IMR-90 (cell line): ENCODE data around the gene HSFX3. TPM values are rescaled to one million over a fixed set of nuclear protein-coding genes. Genes with fewer than 3 reads are reported as not detected.
A peak's percentile ranks its signal among the peaks of the same experiment; 100 is the strongest.

ENCODE experiments used
- ATAC-seq: fragments of 200-7000 bp; cut with Tn5 transposase; 2 replicates; pipeline ENCODE4 v1.9.1; 2020; ENCODE audit warnings: low read depth, mild to moderate bottlenecking, moderate library complexity
- BruUV-seq: library from RNA; stranded (reverse); fragments of 400-500 nt; replicated peaks from 2 replicates; lab custom pipeline; 2021; lab: Mats Ljungman, UMichigan
- CTCF ChIA-PET: fragments of 300-600 bp; formaldehyde crosslinking; extraction: SDS; loops from one replicate; lab custom pipeline; 2021; ENCODE audit warnings: antibody characterized with exemption; lab: Yijun Ruan, JAX
- POLR2A ChIA-PET: fragments of 300-600 bp; sonication (Branson Sonifier 250); formaldehyde crosslinking; loops from one replicate; lab custom pipeline; 2022; ENCODE audit warnings: antibody characterized with exemption; ENCODE audit not compliant: unreplicated experiment; lab: Charles Lee
- DNase-seq: peaks from one replicate; pipeline ENCODE4 v3.0.0; 2013
- H2AFZ ChIP-seq: replicated peaks from 2 replicates; pipeline ENCODE3; 2013; ENCODE audit warnings: low read length, mild to moderate bottlenecking; ENCODE audit not compliant: poor library complexity
- H2AK5ac ChIP-seq: 2 replicates; pipeline ENCODE4 v1.6.1; 2013; ENCODE audit warnings: low read depth, low read length, inconsistent platforms
- H2AK9ac ChIP-seq: replicated peaks from 2 replicates; pipeline ENCODE3; 2013; ENCODE audit warnings: mild to moderate bottlenecking, low read depth, low read length, moderate library complexity; ENCODE audit not compliant: poor library complexity
- H2BK120ac ChIP-seq: 2 replicates; pipeline ENCODE4 v1.6.1; 2013; ENCODE audit warnings: low read depth, low read length, inconsistent platforms
- H2BK15ac ChIP-seq: 3 replicates; pipeline ENCODE4 v1.6.1; 2013; ENCODE audit warnings: low read depth, low read length, inconsistent platforms
- H2BK20ac ChIP-seq: 2 replicates; pipeline ENCODE4 v1.6.1; 2013; ENCODE audit warnings: low read depth, mild to moderate bottlenecking, inconsistent platforms, low read length, moderate library complexity
- H2BK5ac ChIP-seq: 2 replicates; pipeline ENCODE4 v1.6.1; 2013; ENCODE audit warnings: mild to moderate bottlenecking, low read depth, low read length, inconsistent platforms; ENCODE audit not compliant: poor library complexity, severe bottlenecking
- H3K14ac ChIP-seq: replicated peaks from 2 replicates; pipeline ENCODE4 v1.6.1; 2013; ENCODE audit warnings: low read depth, low read length, inconsistent platforms
- H3K18ac ChIP-seq: 2 replicates; pipeline ENCODE4 v1.6.1; 2013; ENCODE audit warnings: low read depth, low read length, control low read depth
- H3K23ac ChIP-seq: 2 replicates; pipeline ENCODE4 v1.6.1; 2013; ENCODE audit warnings: low read depth, low read length, inconsistent platforms
- H3K27ac ChIP-seq: 2 replicates; pipeline ENCODE4 v1.5.1; 2013; ENCODE audit warnings: mild to moderate bottlenecking, control low read depth, low read length; ENCODE audit not compliant: insufficient read depth
- H3K27me3 ChIP-seq: 2 replicates; pipeline ENCODE4 v1.6.1; 2013; ENCODE audit warnings: low read length; ENCODE audit not compliant: control insufficient read depth, insufficient read depth
- H3K36me3 ChIP-seq: 2 replicates; pipeline ENCODE4 v1.6.1; 2013; ENCODE audit warnings: low read length, mixed read lengths; ENCODE audit not compliant: control insufficient read depth, insufficient read depth
- H3K4ac ChIP-seq: 2 replicates; pipeline ENCODE4 v1.6.1; 2013; ENCODE audit warnings: low read depth, low read length, inconsistent platforms
- H3K4me1 ChIP-seq: 2 replicates; pipeline ENCODE4 v1.6.1; 2013; ENCODE audit warnings: low read length, mixed read lengths; ENCODE audit not compliant: control insufficient read depth, insufficient read depth
- H3K4me2 ChIP-seq: 2 replicates; pipeline ENCODE4 v1.6.1; 2013; ENCODE audit warnings: low read depth, mild to moderate bottlenecking, control low read depth, low read length, moderate library complexity
- H3K4me3 ChIP-seq: 2 replicates; pipeline ENCODE4 v1.5.1; 2013; ENCODE audit warnings: low read depth, mild to moderate bottlenecking, control low read depth, low read length, moderate library complexity; ENCODE audit not compliant: insufficient read depth
- H3K56ac ChIP-seq: 2 replicates; pipeline ENCODE4 v1.6.1; 2013; ENCODE audit warnings: low read length, inconsistent platforms; ENCODE audit not compliant: insufficient read depth; ENCODE audit errors: extremely low read depth
- H3K79me1 ChIP-seq, 2 experiments: 2 replicates each; pipeline ENCODE4 v1.6.1; 2013; ENCODE audit warnings: low read length in 2 of 2, inconsistent platforms in 1 of 2, low read depth in 1 of 2
- H3K9ac ChIP-seq: 2 replicates; pipeline ENCODE4 v1.6.1; 2013; ENCODE audit warnings: low read depth, low read length, control low read depth
- H3K9me1 ChIP-seq: 2 replicates; pipeline ENCODE4 v1.6.1; 2013; ENCODE audit warnings: low read length, inconsistent platforms; ENCODE audit not compliant: insufficient read depth
- H3K9me3 ChIP-seq: 2 replicates; pipeline ENCODE4 v1.6.1; 2013; ENCODE audit warnings: low read length; ENCODE audit not compliant: control insufficient read depth, insufficient read depth
- H4K20me1 ChIP-seq: 2 replicates; pipeline ENCODE4 v1.6.1; 2013; ENCODE audit warnings: low read length, inconsistent platforms; ENCODE audit not compliant: insufficient read depth
- H4K5ac ChIP-seq: 2 replicates; pipeline ENCODE4 v1.6.1; 2013; ENCODE audit warnings: mild to moderate bottlenecking, low read depth, low read length, control low read depth
- H4K8ac ChIP-seq, 2 experiments: 2 replicates each; pipeline ENCODE4 v1.6.1; 2013; ENCODE audit warnings: low read depth in 2 of 2, low read length in 2 of 2, control low read depth in 1 of 2, inconsistent platforms in 1 of 2
- H4K91ac ChIP-seq: 2 replicates; pipeline ENCODE4 v1.6.1; 2013; ENCODE audit warnings: low read depth, low read length, inconsistent platforms; ENCODE audit not compliant: insufficient read depth
- BHLHE40 ChIP-seq: fragments of 150-350 bp; IDR thresholded peaks from 2 replicates; pipeline ENCODE4 v1.6.1; 2016; ENCODE audit warnings: mild to moderate bottlenecking, low read depth, low read length
- CEBPB ChIP-seq: IDR thresholded peaks from 2 replicates; pipeline ENCODE4 v1.6.1; 2012; ENCODE audit warnings: low read depth, low read length, improper control_type of control experiment
- CHD1 ChIP-seq: IDR thresholded peaks from 2 replicates; pipeline ENCODE4 v1.6.1; 2012; ENCODE audit warnings: low read depth, low read length, improper control_type of control experiment
- FOS ChIP-seq: fragments of 150-350 bp; IDR thresholded peaks from 2 replicates; pipeline ENCODE4 v1.6.1; 2016; ENCODE audit warnings: low read depth, low read length
- MAFK ChIP-seq: IDR thresholded peaks from 2 replicates; pipeline ENCODE4 v1.6.1; 2012; ENCODE audit warnings: low read depth, low read length, improper control_type of control experiment
- MAZ ChIP-seq: IDR thresholded peaks from 2 replicates; pipeline ENCODE4 v1.6.1; 2012; ENCODE audit warnings: low read depth, mild to moderate bottlenecking, low read length, improper control_type of control experiment, moderate library complexity, borderline replicate concordance
- MXI1 ChIP-seq: IDR thresholded peaks from 2 replicates; pipeline ENCODE4 v1.6.1; 2012; ENCODE audit warnings: low read depth, mild to moderate bottlenecking, low read length, moderate library complexity, borderline replicate concordance
- NFE2L2 ChIP-seq: fragments of 150-350 bp; IDR thresholded peaks from 2 replicates; pipeline ENCODE4 v1.6.1; 2016; ENCODE audit warnings: low read depth, mild to moderate bottlenecking, low read length
- POLR2A ChIP-seq: IDR thresholded peaks from 2 replicates; pipeline ENCODE4 v1.6.1; 2012; ENCODE audit warnings: mild to moderate bottlenecking, low read depth, low read length
- RAD21 ChIP-seq: IDR thresholded peaks from 2 replicates; pipeline ENCODE4 v1.6.1; 2012; ENCODE audit warnings: low read length, improper control_type of control experiment
- RCOR1 ChIP-seq: IDR thresholded peaks from 2 replicates; pipeline ENCODE4 v1.6.1; 2012; ENCODE audit warnings: mild to moderate bottlenecking, low read length, improper control_type of control experiment; ENCODE audit not compliant: insufficient replicate concordance
- RFX5 ChIP-seq: IDR thresholded peaks from 2 replicates; pipeline ENCODE4 v1.8.0; 2012; ENCODE audit warnings: low read depth, mild to moderate bottlenecking, low read length, moderate library complexity
- SMC3 ChIP-seq: fragments of 150-350 bp; IDR thresholded peaks from 2 replicates; pipeline ENCODE4 v1.6.1; 2016; ENCODE audit warnings: low read depth, mild to moderate bottlenecking, antibody characterized with exemption, low read length, moderate library complexity
- WGBS, 2 experiments: methylation state at CpG; one replicate each; pipeline versions ENCODE4 v1.1.5 to v1.1.7; 2013; ENCODE audit warnings: missing lambda C conversion rate in 2 of 2; ENCODE audit not compliant: insufficient read length in 1 of 2; ENCODE audit errors: extremely low coverage in 2 of 2; 5-methylcytosine and 5-hydroxymethylcytosine counted together
- dilution Hi-C: fragments of 300-500 bp; cut with HindIII; formaldehyde crosslinking; loops from one replicate; pipeline ENCODE4 v1.14.3; 2018; ENCODE audit warnings: low sequenced_read_pairs; ENCODE audit not compliant: unreplicated experiment
- in situ Hi-C: fragments of 300-500 bp; cut with MboI; formaldehyde crosslinking; loops from 3 replicates; pipeline ENCODE4 v1.14.3; 2019; ENCODE audit warnings: low sequenced_read_pairs, inconsistent platforms, mixed read lengths
- intact Hi-C: fragments of 100-400 bp; cut with micrococcal nuclease; formaldehyde crosslinking; loops from 2 replicates; pipeline ENCODE4 v1.10.0; 2022
- polyA plus RNA-seq, 3 experiments: library from polyadenylated mRNA; depleted of rRNA; stranded (reverse); fragments of >200 nt; gene quantifications; 2 replicates each; pipeline ENCODE4 v1.2.3, GENCODE V29; 2012; ENCODE audit warnings: low replicate concordance in 1 of 3
- total RNA-seq: library from RNA; depleted of rRNA; stranded (reverse); fragments of >200 nt; gene quantifications from 2 replicates; pipeline ENCODE4 v1.2.3, GENCODE V29; 2012
- TF ChIP-seq, protein P1 (sequence below): conservative IDR thresholded peaks from 2 replicates; pipeline ENCODE4 v1.5.1; 2012; ENCODE audit warnings: mild to moderate bottlenecking, low read depth, low read length, improper control_type of control experiment
- TF ChIP-seq, protein P2 (sequence below): fragments of 150-350 bp; IDR thresholded peaks from 2 replicates; pipeline ENCODE4 v1.6.1; 2016; ENCODE audit warnings: low read depth, mild to moderate bottlenecking, low read length, moderate library complexity, borderline replicate concordance
- TF ChIP-seq, protein P3 (sequence below): fragments of 150-350 bp; IDR thresholded peaks from 2 replicates; pipeline ENCODE4 v1.6.1; 2017; ENCODE audit warnings: mild to moderate bottlenecking, antibody characterized with exemption, low read length, low read depth

The HSFX3 gene
- total and polyA plus RNA-seq, 2 of the 4 experiments (the other 2 are of a cell fraction) = not detected

DNA sequence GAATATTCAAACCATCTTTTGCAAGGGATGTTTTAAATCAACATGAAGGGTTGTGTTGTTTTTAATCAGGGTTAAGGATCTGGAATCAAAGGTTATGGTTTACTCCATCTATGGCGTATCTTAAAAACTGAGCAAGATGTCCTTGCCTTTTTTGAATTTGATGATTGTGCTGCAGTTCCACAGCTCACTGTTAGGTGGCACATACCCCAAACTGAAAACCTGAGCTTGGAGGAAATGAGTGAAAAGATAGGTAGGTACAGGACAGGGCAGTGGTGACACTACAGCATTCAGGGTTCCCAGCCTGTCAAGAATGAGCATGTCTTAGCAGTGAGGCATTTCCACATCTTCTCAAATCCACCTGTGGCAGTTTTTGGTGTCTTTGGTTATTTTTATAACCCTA lies 22.0 kb downstream of the HSFX3 start:
- H2AK5ac ChIP-seq = no peak overlapping the region
- no peak overlapping the region for H3K56ac ChIP-seq
- ChIA-PET POLR2A (no interaction called here), CTCF (no interaction called here)
- H3K18ac ChIP-seq = no peak overlapping the region
- H2BK20ac ChIP-seq = no peak overlapping the region
- H3K9me3 ChIP-seq = no peaks in the 10 kb centered on the region
- no peaks in the 10 kb centered on the region for H3K9me1 ChIP-seq
- no peak overlapping the region for H2AFZ ChIP-seq
- H3K4ac ChIP-seq = no peak overlapping the region
- H3K4me3 ChIP-seq = no peak overlapping the region
- intact Hi-C loops = no loop called here
- no peaks in the 10 kb centered on the region for H3K79me1 ChIP-seq
- H2BK15ac ChIP-seq = no peak overlapping the region
- ATAC-seq = peak; percentile 53
- in situ Hi-C loops = no loop called here
- no peak overlapping the region for H3K14ac ChIP-seq
- no peak overlapping the region for H4K5ac ChIP-seq
- DNase-seq = peak; percentile 28
- no peak overlapping the region for H3K27ac ChIP-seq
- no peak overlapping the region for H4K91ac ChIP-seq
- H2BK120ac ChIP-seq = no peak overlapping the region
- dilution Hi-C loops = no loop called here
- 60% methylated on average over 1 of the region's 1 CpG; no CpG with 5 or more reads in 1 of the 2 experiments for WGBS, 2 experiments
- peaks cover 2% of the 10 kb centered on the region; the same call in 1 of the 2 replicates for H3K27me3 ChIP-seq
- no peak overlapping the region for H2BK5ac ChIP-seq
- BruUV-seq = no TSS peak
- no peak overlapping the region for H3K9ac ChIP-seq
- H3K4me1 ChIP-seq = no peaks in the 10 kb centered on the region; the same call in 1 of the 2 replicates
- no peak overlapping the region for H4K8ac ChIP-seq
- no peak overlapping the region for H3K23ac ChIP-seq
- no peaks in the 10 kb centered on the region for H4K20me1 ChIP-seq
- no peak overlapping the region for H2AK9ac ChIP-seq
- no peak overlapping the region for H3K4me2 ChIP-seq
- peak; percentile 30 for TF ChIP-seq RAD21
- no peak for TF ChIP-seq MXI1
- TF ChIP-seq, protein P1, sequence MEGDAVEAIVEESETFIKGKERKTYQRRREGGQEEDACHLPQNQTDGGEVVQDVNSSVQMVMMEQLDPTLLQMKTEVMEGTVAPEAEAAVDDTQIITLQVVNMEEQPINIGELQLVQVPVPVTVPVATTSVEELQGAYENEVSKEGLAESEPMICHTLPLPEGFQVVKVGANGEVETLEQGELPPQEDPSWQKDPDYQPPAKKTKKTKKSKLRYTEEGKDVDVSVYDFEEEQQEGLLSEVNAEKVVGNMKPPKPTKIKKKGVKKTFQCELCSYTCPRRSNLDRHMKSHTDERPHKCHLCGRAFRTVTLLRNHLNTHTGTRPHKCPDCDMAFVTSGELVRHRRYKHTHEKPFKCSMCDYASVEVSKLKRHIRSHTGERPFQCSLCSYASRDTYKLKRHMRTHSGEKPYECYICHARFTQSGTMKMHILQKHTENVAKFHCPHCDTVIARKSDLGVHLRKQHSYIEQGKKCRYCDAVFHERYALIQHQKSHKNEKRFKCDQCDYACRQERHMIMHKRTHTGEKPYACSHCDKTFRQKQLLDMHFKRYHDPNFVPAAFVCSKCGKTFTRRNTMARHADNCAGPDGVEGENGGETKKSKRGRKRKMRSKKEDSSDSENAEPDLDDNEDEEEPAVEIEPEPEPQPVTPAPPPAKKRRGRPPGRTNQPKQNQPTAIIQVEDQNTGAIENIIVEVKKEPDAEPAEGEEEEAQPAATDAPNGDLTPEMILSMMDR = peak; percentile 50
- no peak for TF ChIP-seq RFX5
- TF ChIP-seq MAFK = no peak
- TF ChIP-seq, protein P2, sequence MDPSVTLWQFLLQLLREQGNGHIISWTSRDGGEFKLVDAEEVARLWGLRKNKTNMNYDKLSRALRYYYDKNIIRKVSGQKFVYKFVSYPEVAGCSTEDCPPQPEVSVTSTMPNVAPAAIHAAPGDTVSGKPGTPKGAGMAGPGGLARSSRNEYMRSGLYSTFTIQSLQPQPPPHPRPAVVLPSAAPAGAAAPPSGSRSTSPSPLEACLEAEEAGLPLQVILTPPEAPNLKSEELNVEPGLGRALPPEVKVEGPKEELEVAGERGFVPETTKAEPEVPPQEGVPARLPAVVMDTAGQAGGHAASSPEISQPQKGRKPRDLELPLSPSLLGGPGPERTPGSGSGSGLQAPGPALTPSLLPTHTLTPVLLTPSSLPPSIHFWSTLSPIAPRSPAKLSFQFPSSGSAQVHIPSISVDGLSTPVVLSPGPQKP = no peak
- no peak for TF ChIP-seq MAZ
- no peak for TF ChIP-seq RCOR1
- no peak for TF ChIP-seq FOS
- TF ChIP-seq CEBPB = no peak
- TF ChIP-seq SMC3 = peak; percentile 30; the same call in 1 of the 2 replicates
- TF ChIP-seq, protein P3, sequence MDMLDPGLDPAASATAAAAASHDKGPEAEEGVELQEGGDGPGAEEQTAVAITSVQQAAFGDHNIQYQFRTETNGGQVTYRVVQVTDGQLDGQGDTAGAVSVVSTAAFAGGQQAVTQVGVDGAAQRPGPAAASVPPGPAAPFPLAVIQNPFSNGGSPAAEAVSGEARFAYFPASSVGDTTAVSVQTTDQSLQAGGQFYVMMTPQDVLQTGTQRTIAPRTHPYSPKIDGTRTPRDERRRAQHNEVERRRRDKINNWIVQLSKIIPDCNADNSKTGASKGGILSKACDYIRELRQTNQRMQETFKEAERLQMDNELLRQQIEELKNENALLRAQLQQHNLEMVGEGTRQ = no peak
- no peak for TF ChIP-seq NFE2L2
- TF ChIP-seq BHLHE40 = no peak
- no peak for TF ChIP-seq POLR2A
- no peak for TF ChIP-seq CHD1
- peaks cover 2% of the 10 kb centered on the region; the same call in 1 of the 2 replicates for H3K36me3 ChIP-seq
